Glomerular visceral epithelial cell (primary cell): Measurements from ENCODE around the gene TMEM151B.

Experiments used
- DNase-seq: peaks from one replicate; pipeline ENCODE4 v3.0.0-alpha.2; 2016; ENCODE audit errors: extremely low spot score

TMEM151B gene

GRCh38 chr6:44264154-44265006 lies 5.9 kb upstream of the TMEM151B start:
- DNase-seq: no peak

GRCh38 chr6:44265007-44265721 lies 5.1 kb upstream of the TMEM151B start, which contains the start of gene NFKBIE:
Gene NFKBIE (minus strand): TSS chr6:44265551. CDS start chr6:44265346, 205 bp downstream.
- peak; percentile 96 for DNase-seq

GRCh38 chr6:44265722-44266233 lies 4.5 kb upstream of the TMEM151B start:
- no peak for DNase-seq

GRCh38 chr6:44266347-44266746 lies 3.9 kb upstream of the TMEM151B start:
- no peak for DNase-seq

- DNase-seq: no peak
Observed at GRCh38 chr6:44267252-44267651, 3.0 kb upstream of the TMEM151B start.

GRCh38 chr6:44268095-44268628 lies 2.1 kb upstream of the TMEM151B start:
- peak; percentile 59 for DNase-seq

GRCh38 chr6:44269178-44269920 lies 901 bp upstream of the TMEM151B start:
- no peak for DNase-seq

DNA sequence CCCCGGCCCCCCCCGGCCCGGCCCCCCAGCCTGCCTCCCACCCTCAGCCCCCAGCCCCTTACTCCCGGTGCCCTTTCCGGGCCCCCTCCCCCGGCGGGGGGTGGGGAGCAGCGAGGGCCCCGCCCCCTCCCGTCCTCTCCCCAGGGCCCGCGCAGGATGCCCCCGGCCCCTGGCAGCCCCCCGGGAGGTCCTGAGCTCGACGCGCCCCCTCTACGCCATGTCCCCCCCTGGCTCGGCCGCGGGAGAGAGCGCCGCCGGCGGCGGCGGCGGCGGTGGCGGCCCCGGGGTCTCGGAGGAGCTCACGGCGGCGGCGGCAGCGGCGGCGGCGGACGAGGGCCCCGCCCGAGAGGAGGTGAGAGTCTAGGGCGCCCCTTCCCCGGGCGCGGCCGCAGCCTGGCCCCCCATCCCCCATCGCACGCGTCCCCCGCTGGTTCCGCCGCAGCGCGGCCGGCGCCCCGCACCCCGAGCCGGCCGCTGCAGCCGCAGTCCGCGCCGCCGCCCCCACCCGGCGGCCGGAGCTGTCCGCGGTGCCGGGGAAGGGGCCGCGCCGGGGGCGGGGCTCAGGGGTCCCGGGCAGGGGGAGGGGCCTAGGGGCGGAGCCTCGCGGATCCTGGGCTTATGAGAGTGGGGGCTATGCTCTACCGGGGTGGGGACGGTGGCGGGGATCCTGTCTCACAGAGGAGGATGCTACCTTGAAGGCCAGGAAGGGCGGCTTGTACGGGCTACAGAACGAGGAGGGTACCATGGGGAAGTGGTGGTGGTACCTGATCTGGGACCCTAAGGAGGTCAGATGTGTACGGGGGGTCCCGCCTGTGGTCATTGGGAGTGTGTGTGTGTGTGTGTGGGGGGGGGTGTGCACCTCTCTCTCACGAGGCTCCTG lies 516 bp downstream of the TMEM151B start:
- no peak for DNase-seq

DNA sequence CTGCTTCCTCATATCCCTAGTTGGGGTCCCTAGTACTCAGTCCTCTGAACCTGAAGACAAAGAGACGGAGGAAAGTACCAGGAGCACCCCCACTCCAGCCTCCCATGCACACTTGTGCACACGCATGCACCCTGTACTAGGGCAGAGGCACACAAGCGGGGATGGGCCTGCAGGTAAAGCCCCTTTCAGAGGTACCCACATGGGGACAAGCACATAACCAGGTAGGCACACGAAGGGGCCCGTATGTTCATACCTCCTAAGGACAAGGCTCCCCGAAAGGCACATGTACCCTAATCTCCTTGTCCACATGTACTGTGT lies 1.1 kb downstream of the TMEM151B start:
- DNase-seq: no peak

GRCh38 chr6:44271914-44272313 lies 1.7 kb downstream of the TMEM151B start:
- no peak for DNase-seq

DNA sequence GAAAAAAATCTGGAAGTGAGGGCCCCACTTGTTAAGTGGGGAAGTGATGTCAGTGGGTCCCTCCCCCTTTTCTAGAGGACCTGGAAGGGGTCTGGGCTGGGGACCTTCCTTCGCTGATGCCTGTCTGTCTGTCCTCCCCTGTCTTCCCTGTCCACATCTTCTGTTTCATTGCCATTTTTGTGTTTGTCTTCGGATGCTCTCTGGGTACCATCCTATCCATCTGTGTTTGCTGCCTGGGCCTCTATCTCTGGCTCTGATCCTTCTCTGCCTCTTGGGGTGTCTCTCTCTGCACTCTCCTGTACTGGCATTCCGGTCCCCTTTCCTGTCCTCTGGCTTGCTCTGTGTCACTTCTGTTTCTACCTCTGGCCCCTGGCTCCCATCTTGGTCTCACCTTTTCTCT lies 2.3 kb downstream of the TMEM151B start:
- DNase-seq: no peak

DNA sequence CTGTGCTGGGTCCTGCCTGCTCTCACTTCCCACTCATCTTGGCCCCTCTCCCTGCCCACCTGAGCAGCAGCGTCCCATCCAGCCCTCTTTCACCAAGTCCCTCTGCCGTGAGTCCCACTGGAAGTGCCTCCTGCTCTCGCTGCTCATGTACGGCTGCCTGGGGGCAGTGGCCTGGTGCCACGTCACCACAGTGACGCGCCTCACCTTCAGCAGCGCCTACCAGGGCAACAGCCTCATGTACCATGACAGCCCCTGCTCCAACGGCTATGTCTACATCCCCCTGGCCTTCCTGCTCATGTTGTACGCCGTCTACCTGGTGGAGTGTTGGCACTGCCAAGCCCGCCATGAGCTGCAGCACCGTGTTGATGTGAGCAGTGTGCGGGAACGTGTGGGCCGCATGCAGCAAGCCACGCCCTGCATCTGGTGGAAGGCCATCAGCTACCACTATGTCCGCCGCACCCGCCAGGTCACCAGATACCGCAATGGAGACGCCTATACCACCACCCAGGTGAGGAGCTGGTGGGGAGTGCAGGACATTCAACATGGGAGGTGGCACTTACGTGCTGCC lies 2.8 kb downstream of the TMEM151B start:
- DNase-seq: no peak

DNA sequence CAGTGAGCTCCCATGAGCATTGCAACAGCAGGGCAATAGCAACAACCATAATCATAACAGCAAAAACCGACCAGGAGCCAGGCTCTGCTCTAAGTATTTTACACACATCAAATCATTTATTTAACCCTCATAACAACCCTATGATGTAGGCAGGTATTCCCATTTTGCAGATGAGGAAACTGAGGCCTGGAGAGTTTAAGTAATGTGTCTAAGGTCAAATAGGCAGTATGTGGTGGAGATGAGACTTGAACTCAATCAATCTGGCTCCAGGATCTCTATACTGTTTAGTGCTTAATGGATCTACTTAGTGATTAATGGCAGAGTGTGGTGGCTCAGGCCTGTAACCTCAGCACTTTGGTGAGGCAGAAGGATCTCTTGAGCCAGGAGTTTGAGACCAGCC lies 3.4 kb downstream of the TMEM151B start:
- DNase-seq: no peak

DNA sequence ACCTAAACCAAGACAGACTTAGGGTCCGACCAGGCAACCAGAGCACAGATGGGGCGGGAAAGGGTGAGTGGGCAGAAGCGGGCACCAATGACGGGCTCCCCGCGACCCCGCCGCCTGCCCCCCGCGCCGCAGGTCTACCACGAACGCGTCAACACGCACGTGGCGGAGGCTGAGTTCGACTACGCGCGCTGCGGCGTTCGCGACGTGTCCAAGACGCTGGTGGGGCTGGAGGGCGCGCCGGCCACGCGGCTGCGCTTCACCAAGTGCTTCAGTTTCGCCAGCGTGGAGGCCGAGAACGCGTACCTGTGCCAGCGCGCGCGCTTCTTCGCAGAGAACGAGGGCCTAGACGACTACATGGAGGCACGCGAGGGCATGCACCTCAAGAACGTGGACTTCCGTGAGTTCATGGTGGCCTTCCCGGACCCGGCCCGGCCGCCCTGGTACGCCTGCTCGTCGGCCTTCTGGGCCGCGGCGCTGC lies 5.1 kb downstream of the TMEM151B start:
- no peak for DNase-seq

GRCh38 chr6:44275749-44276648 lies 5.7 kb downstream of the TMEM151B start:
- no peak for DNase-seq

DNA sequence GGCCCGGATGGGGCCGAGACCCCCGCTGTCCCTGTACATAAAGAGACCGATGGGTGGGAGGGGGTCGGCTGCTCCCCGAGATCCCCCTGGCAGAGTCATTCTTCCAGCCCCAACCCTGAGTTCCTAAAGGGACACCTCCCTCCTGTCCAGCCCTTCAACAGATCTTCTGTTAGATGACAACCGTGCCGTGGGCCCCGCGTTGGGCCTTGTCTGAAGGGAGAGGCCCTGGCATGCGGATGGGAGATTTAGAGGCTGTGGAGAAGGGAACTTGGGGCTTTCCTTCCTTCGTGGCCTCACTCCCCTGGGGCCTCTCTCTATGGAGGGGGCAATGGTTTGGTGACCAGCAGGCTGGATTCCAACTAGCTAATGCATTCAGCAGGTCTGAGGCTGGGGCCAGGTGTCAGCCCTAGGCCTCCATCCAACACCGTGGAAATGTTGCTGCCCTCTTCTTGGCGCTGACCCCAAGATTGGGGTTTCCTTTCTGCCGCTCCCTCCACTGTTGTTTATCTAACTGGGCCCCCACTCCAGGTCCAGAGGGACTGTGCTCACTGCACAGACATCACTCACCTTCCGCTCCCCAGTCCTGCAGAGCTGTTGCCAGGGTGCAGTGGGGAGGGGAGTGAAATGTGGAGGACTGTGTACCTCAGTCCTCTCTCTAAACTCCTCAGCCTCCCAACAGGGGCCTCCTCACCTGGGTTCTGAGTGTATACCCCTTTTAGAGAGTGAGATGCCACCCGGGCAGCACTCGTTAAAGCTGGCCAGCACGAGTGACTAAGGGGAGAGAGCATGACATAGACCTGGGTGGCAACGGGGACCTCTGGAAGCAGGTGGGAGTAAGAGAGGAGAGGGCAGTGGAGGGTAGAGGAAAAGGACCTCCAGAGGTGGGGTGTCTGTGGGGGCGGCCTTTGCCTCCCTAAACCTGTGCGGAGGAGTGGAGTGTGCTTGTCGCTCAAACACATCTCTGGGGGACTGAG lies 6.7 kb downstream of the TMEM151B start:
- no peak for DNase-seq

GRCh38 chr6:44277763-44278162 lies 7.5 kb downstream of the TMEM151B start:
- no peak for DNase-seq

DNA sequence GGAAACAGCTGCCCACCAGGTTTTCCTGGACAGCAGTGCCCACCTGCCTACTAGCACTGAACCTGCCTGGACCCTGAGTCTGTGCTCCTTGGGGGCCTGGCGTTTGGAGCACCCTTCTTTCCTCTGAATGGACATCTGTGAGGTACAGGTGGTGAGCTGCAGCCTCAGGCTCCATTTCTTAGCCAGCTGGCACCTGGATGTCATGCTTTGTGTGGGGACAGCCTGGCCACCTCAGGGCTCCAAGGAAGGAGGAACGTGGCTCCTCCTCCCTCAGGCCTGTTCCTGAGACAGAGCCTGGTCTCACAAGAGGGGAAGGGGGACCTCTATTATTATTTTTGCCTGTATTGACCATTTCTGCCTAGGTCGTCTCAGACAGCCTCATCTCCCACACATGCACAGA lies 8.1 kb downstream of the TMEM151B start:
- no peak for DNase-seq
